IPS DF 19.7 (cell line): Measurements from ENCODE around the gene ABCC4.

Experiments
- DNase-seq: peaks from one replicate; pipeline ENCODE4 v3.0.0-alpha.2; 2013; ENCODE audit warnings: low read depth, low spot score

ABCC4 gene

GRCh38 chr13:95156208-95156607 lies 145.0 kb downstream of the ABCC4 start:
- no peak for DNase-seq

- no peak for DNase-seq
Observed at GRCh38 chr13:95155504-95155903, 145.7 kb downstream of the ABCC4 start.

GRCh38 chr13:95155093-95155492 lies 146.2 kb downstream of the ABCC4 start:
- no peak for DNase-seq

GRCh38 chr13:95154413-95154886 lies 146.8 kb downstream of the ABCC4 start:
- DNase-seq, result no peak

GRCh38 chr13:95153647-95154412 lies 147.4 kb downstream of the ABCC4 start:
- DNase-seq, result no peak

- no peak for DNase-seq
Observed at GRCh38 chr13:95151942-95152587, 149.2 kb downstream of the ABCC4 start.

- DNase-seq, result no peak
Observed at GRCh38 chr13:95150555-95150954, 150.7 kb downstream of the ABCC4 start.

GRCh38 chr13:95146486-95146885 lies 154.8 kb downstream of the ABCC4 start:
- no peak for DNase-seq

- no peak for DNase-seq
Observed at GRCh38 chr13:95145587-95145986, 155.7 kb downstream of the ABCC4 start.

- DNase-seq, result no peak
Observed at GRCh38 chr13:95140502-95140901, 160.7 kb downstream of the ABCC4 start.

- no peak for DNase-seq
Observed at GRCh38 chr13:95138876-95139585, 162.2 kb downstream of the ABCC4 start.

GRCh38 chr13:95137096-95137495 lies 164.2 kb downstream of the ABCC4 start:
- DNase-seq, result no peak

- DNase-seq, result no peak
Observed at GRCh38 chr13:95136638-95137037, 164.6 kb downstream of the ABCC4 start.

- DNase-seq, result no peak
Observed at GRCh38 chr13:95133498-95133897, 167.8 kb downstream of the ABCC4 start.

- DNase-seq, result no peak
Observed at GRCh38 chr13:95129004-95129403, 172.2 kb downstream of the ABCC4 start.

- DNase-seq, result no peak
Observed at GRCh38 chr13:95128045-95128643, 173.1 kb downstream of the ABCC4 start.

- DNase-seq, result no peak
Observed at GRCh38 chr13:95124959-95125358, 176.3 kb downstream of the ABCC4 start.

GRCh38 chr13:95123726-95124125 lies 177.5 kb downstream of the ABCC4 start:
- DNase-seq, result no peak

- no peak for DNase-seq
Observed at GRCh38 chr13:95122063-95122462, 179.2 kb downstream of the ABCC4 start.

GRCh38 chr13:95121516-95121915 lies 179.7 kb downstream of the ABCC4 start:
- no peak for DNase-seq

- DNase-seq, result no peak
Observed at GRCh38 chr13:95120650-95121049, 180.6 kb downstream of the ABCC4 start.
